Measurements from ENCODE around the gene SMU1. TPM values are rescaled to one million over a fixed set of nuclear protein-coding genes. Genes with fewer than 3 reads are reported as not detected.

The SMU1 gene
- total and polyA plus RNA-seq, 2 of the 13 experiments (the other 11 are each of a cell fraction or from before 2014, with no cell fraction given) = 12.9 to 36.6 TPM

DNA sequence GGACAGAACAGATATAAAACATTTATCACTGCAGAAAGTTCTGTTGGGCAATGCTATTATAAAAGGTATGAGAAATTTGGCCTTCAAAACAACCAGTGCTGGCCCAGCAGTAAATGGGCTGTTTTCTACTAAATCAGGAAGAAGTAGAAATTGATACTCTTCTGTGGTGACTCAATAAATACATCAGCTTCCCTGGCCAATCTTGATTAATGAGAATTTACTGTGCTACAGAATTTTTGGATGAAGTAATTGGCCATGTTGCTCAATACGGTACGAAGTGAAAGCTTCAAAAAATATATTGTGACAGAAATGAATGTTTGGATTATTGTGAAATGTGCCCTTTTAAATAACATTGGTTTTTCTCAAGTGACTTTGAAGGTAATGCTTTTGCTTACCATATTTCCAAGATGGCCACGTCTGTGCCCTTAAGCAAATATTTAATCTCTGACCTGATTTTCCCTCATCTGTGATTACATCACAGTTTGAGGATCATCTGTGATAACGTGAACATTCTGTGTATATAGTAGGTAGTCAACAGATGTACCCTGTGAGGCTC is 47.2 kb downstream of the SMU1 start (continued):
- TF ChIP-seq, protein P1, sequence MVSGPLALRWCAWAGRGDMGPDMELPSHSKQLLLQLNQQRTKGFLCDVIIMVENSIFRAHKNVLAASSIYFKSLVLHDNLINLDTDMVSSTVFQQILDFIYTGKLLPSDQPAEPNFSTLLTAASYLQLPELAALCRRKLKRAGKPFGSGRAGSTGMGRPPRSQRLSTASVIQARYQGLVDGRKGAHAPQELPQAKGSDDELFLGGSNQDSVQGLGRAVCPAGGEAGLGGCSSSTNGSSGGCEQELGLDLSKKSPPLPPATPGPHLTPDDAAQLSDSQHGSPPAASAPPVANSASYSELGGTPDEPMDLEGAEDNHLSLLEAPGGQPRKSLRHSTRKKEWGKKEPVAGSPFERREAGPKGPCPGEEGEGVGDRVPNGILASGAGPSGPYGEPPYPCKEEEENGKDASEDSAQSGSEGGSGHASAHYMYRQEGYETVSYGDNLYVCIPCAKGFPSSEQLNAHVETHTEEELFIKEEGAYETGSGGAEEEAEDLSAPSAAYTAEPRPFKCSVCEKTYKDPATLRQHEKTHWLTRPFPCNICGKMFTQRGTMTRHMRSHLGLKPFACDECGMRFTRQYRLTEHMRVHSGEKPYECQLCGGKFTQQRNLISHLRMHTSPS (CRISPR knock-in tag; IDR thresholded peaks at IDR 0.05; ENCODE audit: low read depth) = no peak
- no peak for TF ChIP-seq ZNF777 (CRISPR knock-in tag; IDR thresholded peaks at IDR 0.05)
- TF ChIP-seq ERF (CRISPR knock-in tag; IDR thresholded peaks at IDR 0.05) = no peak
- TF ChIP-seq, protein P2, sequence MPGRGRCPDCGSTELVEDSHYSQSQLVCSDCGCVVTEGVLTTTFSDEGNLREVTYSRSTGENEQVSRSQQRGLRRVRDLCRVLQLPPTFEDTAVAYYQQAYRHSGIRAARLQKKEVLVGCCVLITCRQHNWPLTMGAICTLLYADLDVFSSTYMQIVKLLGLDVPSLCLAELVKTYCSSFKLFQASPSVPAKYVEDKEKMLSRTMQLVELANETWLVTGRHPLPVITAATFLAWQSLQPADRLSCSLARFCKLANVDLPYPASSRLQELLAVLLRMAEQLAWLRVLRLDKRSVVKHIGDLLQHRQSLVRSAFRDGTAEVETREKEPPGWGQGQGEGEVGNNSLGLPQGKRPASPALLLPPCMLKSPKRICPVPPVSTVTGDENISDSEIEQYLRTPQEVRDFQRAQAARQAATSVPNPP (CRISPR knock-in tag; IDR thresholded peaks at IDR 0.05) = no peak
- TF ChIP-seq ZZZ3 (CRISPR knock-in tag; IDR thresholded peaks at IDR 0.05; ENCODE audit: borderline replicate concordance) = no peak
- TF ChIP-seq, protein P3, sequence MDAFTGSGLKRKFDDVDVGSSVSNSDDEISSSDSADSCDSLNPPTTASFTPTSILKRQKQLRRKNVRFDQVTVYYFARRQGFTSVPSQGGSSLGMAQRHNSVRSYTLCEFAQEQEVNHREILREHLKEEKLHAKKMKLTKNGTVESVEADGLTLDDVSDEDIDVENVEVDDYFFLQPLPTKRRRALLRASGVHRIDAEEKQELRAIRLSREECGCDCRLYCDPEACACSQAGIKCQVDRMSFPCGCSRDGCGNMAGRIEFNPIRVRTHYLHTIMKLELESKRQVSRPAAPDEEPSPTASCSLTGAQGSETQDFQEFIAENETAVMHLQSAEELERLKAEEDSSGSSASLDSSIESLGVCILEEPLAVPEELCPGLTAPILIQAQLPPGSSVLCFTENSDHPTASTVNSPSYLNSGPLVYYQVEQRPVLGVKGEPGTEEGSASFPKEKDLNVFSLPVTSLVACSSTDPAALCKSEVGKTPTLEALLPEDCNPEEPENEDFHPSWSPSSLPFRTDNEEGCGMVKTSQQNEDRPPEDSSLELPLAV (CRISPR knock-in tag; conservative IDR thresholded peaks at IDR 0.05; ENCODE audit: low read depth) = no peak
- TF ChIP-seq SP4 (CRISPR knock-in tag; IDR thresholded peaks at IDR 0.05) = no peak
- no peak for TF ChIP-seq ZFAT (CRISPR knock-in tag; conservative IDR thresholded peaks at IDR 0.05)
- no peak for TF ChIP-seq ZNF7 (CRISPR knock-in tag; IDR thresholded peaks at IDR 0.05)
- TF ChIP-seq CCDC6 (CRISPR knock-in tag; IDR thresholded peaks at IDR 0.05) = no peak
- TF ChIP-seq ELF4 (CRISPR knock-in tag; IDR thresholded peaks at IDR 0.05; ENCODE audit: borderline replicate concordance) = no peak
- no peak for TF ChIP-seq ZNF224 (CRISPR knock-in tag; IDR thresholded peaks at IDR 0.05)
- no peak for TF ChIP-seq FOXK2 (IDR thresholded peaks at IDR 0.05)
- no peak for TF ChIP-seq NFE2L2 (IDR thresholded peaks at IDR 0.05; ENCODE audit: low read length)
- no peak for TF ChIP-seq ZNF337 (CRISPR knock-in tag; IDR thresholded peaks at IDR 0.05; ENCODE audit: borderline replicate concordance, low read depth)
- TF ChIP-seq MTA3 (CRISPR knock-in tag; IDR thresholded peaks at IDR 0.05) = no peak
- TF ChIP-seq, protein P4, sequence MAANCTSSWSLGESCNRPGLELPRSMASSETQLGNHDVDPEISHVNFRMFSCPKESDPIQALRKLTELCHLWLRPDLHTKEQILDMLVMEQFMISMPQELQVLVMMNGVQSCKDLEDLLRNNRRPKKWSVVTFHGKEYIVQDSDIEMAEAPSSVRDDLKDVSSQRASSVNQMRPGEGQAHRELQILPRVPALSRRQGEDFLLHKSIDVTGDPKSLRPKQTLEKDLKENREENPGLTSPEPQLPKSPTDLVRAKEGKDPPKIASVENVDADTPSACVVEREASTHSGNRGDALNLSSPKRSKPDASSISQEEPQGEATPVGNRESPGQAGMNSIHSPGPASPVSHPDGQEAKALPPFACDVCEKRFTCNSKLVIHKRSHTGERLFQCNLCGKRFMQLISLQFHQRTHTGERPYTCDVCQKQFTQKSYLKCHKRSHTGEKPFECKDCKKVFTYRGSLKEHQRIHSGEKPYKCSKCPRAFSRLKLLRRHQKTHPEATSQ (CRISPR knock-in tag; IDR thresholded peaks at IDR 0.05; ENCODE audit: borderline replicate concordance) = no peak
- peak; percentile 66 for TF ChIP-seq ATF1 (CRISPR knock-in tag; IDR thresholded peaks at IDR 0.05)
- TF ChIP-seq ZNF143 (CRISPR knock-in tag; IDR thresholded peaks at IDR 0.05) = no peak
- no peak for TF ChIP-seq ZNF577 (CRISPR knock-in tag; IDR thresholded peaks at IDR 0.05; ENCODE audit: borderline replicate concordance, low read depth)
- TF ChIP-seq AGO2 (optimal IDR thresholded peaks at IDR 0.05; ENCODE audit: low read depth, low read length) = no peak
- TF ChIP-seq, protein P5, sequence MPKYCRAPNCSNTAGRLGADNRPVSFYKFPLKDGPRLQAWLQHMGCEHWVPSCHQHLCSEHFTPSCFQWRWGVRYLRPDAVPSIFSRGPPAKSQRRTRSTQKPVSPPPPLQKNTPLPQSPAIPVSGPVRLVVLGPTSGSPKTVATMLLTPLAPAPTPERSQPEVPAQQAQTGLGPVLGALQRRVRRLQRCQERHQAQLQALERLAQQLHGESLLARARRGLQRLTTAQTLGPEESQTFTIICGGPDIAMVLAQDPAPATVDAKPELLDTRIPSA (CRISPR knock-in tag; IDR thresholded peaks at IDR 0.05; ENCODE audit: borderline replicate concordance) = no peak
- no peak for TF ChIP-seq MATR3 (CRISPR knock-in tag; IDR thresholded peaks at IDR 0.05)
- no peak for TF ChIP-seq ZNF44 (CRISPR knock-in tag; IDR thresholded peaks at IDR 0.05)
- peak; percentile 53; the same call in 1 of the 2 replicates for TF ChIP-seq TCF7 (IDR thresholded peaks at IDR 0.05; ENCODE audit: low read depth)
- peak; percentile 56; the same call in 1 of the 2 replicates for TF ChIP-seq BCL6 (CRISPR knock-in tag; IDR thresholded peaks at IDR 0.05)
- no peak for TF ChIP-seq ZBTB7B (CRISPR knock-in tag; IDR thresholded peaks at IDR 0.05)
